ENCODE measurements around the gene ADGRL2. TPM values are rescaled to one million over a fixed set of nuclear protein-coding genes. Genes with fewer than 3 reads are reported as not detected.

The ADGRL2 gene
- total and polyA plus RNA-seq, 2 experiments from 2014 or later: 38.2 to 90.3 TPM

DNA sequence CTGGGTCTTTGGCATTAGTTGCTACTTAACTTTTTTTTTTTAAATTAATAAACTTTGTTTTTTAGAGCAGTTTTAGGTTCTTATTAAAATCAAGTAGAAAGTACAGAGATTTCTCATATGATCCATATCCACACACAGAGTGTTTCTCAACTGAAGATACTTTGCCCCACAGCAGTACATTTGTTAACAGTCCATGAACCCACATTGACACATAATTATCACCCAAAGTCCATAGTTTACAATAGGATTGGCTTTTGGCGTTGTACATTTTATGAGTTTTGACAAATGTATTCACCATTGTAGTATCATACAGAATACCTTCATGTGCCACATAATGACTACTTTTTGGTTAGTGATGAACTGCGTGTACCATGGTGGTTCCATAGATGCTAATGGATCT is 106.8 kb downstream of the ADGRL2 start:
- Histone ChIP-seq H3K4me1 (ENCODE audit: insufficient read depth) (peaks cover 8% of the 10 kb centered on the region), H3K79me2 (replicated peaks; ENCODE audit: insufficient read depth) (peaks cover 67% of the 10 kb centered on the region), H4K20me1 (replicated peaks; ENCODE audit: insufficient read depth) (no peaks in the 10 kb centered on the region), H3K36me3 (ENCODE audit: insufficient read depth) (peaks cover 6% of the 10 kb centered on the region; the same call in 1 of the 2 replicates), H3K4me2 (no peak overlapping the region), H3F3A (replicated peaks; ENCODE audit: low read depth) (no peaks in the 10 kb centered on the region), H3K27me3 (ENCODE audit: insufficient read depth) (no peaks in the 10 kb centered on the region), H3K9me2 (ENCODE audit: insufficient read depth) (no peaks in the 10 kb centered on the region), H3K4me3 (no peak overlapping the region), H2AFZ (no peak overlapping the region), H3K27ac (ENCODE audit: low read depth) (no peak overlapping the region)
- Mint-ChIP-seq H3K4me1 (peaks cover 22% of the 10 kb centered on the region), H3K36me3 (ENCODE audit: low read depth) (peaks cover 12% of the 10 kb centered on the region), H3K27me3 (ENCODE audit: insufficient read depth, low read depth, poor library complexity) (no peaks in the 10 kb centered on the region), H3K27ac (no peak overlapping the region), H3K4me3 (no peak overlapping the region), H3K9me3 (no peaks in the 10 kb centered on the region)
- DNase-seq (ENCODE audit: low spot score): no peak
- no peak for ATAC-seq
- TF ChIP-seq POLR2AphosphoS5 (IDR thresholded peaks at IDR 0.05; ENCODE audit: low read depth) (no peak), STAT1 (IDR thresholded peaks at IDR 0.05; ENCODE audit: unreplicated experiment) (no peak)

DNA sequence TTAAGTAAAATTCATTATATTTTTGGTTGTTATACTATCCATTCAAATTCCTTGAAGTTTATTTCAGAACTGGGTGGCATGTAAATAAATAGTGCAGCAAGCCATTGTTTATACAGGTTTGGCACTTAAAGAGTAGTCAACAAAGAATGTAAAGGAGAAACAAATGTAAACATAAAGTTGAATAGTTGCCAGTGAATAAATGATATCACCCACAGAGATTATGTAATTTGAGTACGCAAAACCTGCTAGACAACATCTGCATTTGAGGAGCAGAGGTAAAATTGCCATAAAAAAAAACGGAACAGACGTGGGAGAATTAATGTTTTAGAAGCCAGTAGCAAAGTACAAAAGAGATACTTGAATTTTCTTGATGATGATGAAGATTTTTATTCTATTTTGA is 111.6 kb downstream of the ADGRL2 start:
- Histone ChIP-seq H3F3A (replicated peaks; ENCODE audit: low read depth) (no peaks in the 10 kb centered on the region), H3K4me1 (ENCODE audit: insufficient read depth) (peaks cover 5% of the 10 kb centered on the region; the same call in 1 of the 2 replicates), H3K4me2 (no peak overlapping the region), H4K20me1 (replicated peaks; ENCODE audit: insufficient read depth) (no peaks in the 10 kb centered on the region), H3K79me2 (replicated peaks; ENCODE audit: insufficient read depth) (peaks cover 60% of the 10 kb centered on the region), H3K9me2 (ENCODE audit: insufficient read depth) (no peaks in the 10 kb centered on the region), H3K27ac (ENCODE audit: low read depth) (no peak overlapping the region), H3K27me3 (ENCODE audit: insufficient read depth) (no peaks in the 10 kb centered on the region), H3K4me3 (no peak overlapping the region), H2AFZ (no peak overlapping the region), H3K36me3 (ENCODE audit: insufficient read depth) (no peaks in the 10 kb centered on the region)
- Mint-ChIP-seq H3K36me3 (ENCODE audit: low read depth) (peaks cover 8% of the 10 kb centered on the region), H3K9me3 (no peaks in the 10 kb centered on the region), H3K4me3 (no peak overlapping the region), H3K27me3 (ENCODE audit: insufficient read depth, low read depth, poor library complexity) (no peaks in the 10 kb centered on the region), H3K4me1 (peaks cover 20% of the 10 kb centered on the region), H3K27ac (peak overlapping the region; percentile 20)
- ATAC-seq: no peak
- TF ChIP-seq, protein P1, sequence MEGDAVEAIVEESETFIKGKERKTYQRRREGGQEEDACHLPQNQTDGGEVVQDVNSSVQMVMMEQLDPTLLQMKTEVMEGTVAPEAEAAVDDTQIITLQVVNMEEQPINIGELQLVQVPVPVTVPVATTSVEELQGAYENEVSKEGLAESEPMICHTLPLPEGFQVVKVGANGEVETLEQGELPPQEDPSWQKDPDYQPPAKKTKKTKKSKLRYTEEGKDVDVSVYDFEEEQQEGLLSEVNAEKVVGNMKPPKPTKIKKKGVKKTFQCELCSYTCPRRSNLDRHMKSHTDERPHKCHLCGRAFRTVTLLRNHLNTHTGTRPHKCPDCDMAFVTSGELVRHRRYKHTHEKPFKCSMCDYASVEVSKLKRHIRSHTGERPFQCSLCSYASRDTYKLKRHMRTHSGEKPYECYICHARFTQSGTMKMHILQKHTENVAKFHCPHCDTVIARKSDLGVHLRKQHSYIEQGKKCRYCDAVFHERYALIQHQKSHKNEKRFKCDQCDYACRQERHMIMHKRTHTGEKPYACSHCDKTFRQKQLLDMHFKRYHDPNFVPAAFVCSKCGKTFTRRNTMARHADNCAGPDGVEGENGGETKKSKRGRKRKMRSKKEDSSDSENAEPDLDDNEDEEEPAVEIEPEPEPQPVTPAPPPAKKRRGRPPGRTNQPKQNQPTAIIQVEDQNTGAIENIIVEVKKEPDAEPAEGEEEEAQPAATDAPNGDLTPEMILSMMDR (conservative IDR thresholded peaks at IDR 0.05; ENCODE audit: low read depth in 2 of 2): no peak
- TF ChIP-seq, protein P2, sequence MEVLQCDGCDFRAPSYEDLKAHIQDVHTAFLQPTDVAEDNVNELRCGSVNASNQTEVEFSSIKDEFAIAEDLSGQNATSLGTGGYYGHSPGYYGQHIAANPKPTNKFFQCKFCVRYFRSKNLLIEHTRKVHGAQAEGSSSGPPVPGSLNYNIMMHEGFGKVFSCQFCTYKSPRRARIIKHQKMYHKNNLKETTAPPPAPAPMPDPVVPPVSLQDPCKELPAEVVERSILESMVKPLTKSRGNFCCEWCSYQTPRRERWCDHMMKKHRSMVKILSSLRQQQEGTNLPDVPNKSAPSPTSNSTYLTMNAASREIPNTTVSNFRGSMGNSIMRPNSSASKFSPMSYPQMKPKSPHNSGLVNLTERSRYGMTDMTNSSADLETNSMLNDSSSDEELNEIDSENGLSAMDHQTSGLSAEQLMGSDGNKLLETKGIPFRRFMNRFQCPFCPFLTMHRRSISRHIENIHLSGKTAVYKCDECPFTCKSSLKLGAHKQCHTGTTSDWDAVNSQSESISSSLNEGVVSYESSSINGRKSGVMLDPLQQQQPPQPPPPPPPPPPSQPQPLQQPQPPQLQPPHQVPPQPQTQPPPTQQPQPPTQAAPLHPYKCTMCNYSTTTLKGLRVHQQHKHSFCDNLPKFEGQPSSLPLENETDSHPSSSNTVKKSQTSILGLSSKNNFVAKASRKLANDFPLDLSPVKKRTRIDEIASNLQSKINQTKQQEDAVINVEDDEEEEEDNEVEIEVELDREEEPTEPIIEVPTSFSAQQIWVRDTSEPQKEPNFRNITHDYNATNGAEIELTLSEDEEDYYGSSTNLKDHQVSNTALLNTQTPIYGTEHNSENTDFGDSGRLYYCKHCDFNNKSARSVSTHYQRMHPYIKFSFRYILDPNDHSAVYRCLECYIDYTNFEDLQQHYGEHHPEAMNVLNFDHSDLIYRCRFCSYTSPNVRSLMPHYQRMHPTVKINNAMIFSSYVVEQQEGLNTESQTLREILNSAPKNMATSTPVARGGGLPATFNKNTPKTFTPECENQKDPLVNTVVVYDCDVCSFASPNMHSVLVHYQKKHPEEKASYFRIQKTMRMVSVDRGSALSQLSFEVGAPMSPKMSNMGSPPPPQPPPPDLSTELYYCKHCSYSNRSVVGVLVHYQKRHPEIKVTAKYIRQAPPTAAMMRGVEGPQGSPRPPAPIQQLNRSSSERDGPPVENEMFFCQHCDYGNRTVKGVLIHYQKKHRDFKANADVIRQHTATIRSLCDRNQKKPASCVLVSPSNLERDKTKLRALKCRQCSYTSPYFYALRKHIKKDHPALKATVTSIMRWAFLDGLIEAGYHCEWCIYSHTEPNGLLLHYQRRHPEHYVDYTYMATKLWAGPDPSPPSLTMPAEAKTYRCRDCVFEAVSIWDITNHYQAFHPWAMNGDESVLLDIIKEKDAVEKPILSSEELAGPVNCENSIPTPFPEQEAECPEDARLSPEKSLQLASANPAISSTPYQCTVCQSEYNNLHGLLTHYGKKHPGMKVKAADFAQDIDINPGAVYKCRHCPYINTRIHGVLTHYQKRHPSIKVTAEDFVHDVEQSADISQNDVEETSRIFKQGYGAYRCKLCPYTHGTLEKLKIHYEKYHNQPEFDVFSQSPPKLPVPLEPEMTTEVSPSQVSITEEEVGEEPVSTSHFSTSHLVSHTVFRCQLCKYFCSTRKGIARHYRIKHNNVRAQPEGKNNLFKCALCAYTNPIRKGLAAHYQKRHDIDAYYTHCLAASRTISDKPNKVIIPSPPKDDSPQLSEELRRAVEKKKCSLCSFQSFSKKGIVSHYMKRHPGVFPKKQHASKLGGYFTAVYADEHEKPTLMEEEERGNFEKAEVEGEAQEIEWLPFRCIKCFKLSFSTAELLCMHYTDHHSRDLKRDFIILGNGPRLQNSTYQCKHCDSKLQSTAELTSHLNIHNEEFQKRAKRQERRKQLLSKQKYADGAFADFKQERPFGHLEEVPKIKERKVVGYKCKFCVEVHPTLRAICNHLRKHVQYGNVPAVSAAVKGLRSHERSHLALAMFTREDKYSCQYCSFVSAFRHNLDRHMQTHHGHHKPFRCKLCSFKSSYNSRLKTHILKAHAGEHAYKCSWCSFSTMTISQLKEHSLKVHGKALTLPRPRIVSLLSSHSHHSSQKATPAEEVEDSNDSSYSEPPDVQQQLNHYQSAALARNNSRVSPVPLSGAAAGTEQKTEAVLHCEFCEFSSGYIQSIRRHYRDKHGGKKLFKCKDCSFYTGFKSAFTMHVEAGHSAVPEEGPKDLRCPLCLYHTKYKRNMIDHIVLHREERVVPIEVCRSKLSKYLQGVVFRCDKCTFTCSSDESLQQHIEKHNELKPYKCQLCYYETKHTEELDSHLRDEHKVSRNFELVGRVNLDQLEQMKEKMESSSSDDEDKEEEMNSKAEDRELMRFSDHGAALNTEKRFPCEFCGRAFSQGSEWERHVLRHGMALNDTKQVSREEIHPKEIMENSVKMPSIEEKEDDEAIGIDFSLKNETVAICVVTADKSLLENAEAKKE (CRISPR knock-in tag; IDR thresholded peaks at IDR 0.05): no peak
- DNase-seq (ENCODE audit: low spot score): no peak
